Stimulated activated CD4-positive, alpha-beta T cell treated with anti-CD3 and anti-CD28 coated beads, Interleukin-15, amount 100 ng/mL, for 48 hours (primary cell): ENCODE measurements around the gene KIR2DL1.
"Not testable (repeated sequence)": the region's sequence is repeated elsewhere in the genome, so short reads cannot be mapped to it uniquely, and the experiment has no call there.

Experiments used
- DNase-seq, 2 donors: peaks; one replicate each; pipeline ENCODE4 v3.0.0-alpha.2; 2020; ENCODE audit warnings: low read depth in 2 of 2

Gene KIR2DL1

GRCh38 chr19:54817670-54818536 lies 48.3 kb downstream of the KIR2DL1 start:
- DNase-seq: no peak

GRCh38 chr19:54824416-54824815 lies 54.8 kb downstream of the KIR2DL1 start:
- DNase-seq: not testable (repeated sequence)

- DNase-seq: not testable (repeated sequence)
Measured at GRCh38 chr19:54825326-54825725, 55.7 kb downstream of the KIR2DL1 start.

- not testable (repeated sequence) for DNase-seq
Measured at GRCh38 chr19:54828064-54828463, 58.5 kb downstream of the KIR2DL1 start.

- DNase-seq: not testable (repeated sequence)
Measured at GRCh38 chr19:54832496-54832895, 62.9 kb downstream of the KIR2DL1 start, which contains the start of gene KIR2DS4. Gene KIR2DS4, plus strand, starts transcription at chr19:54832676.
